ENCODE measurements around the gene SLC8A2. TPM values are rescaled to one million over a fixed set of nuclear protein-coding genes. Genes with fewer than 3 reads are reported as not detected.

The SLC8A2 gene
- total RNA-seq, 1 experiment from 2014 or later = 11.3 TPM

- Histone ChIP-seq H2BK12ac (ENCODE audit: insufficient read length, low read depth, low read length) (no peak overlapping the region), H4K5ac (ENCODE audit: insufficient read length, low read depth, low read length) (no peak overlapping the region), H3T11ph (ENCODE audit: low read length) (no peak overlapping the region), H3K4me1 (ENCODE audit: insufficient read depth, low read length) (no peaks in the 10 kb centered on the region), H3K23me2 (ENCODE audit: insufficient read length, low read depth, low read length, poor library complexity, severe bottlenecking) (peaks cover 7% of the 10 kb centered on the region), H3K14ac (ENCODE audit: insufficient read depth, low read length) (no peak overlapping the region), H2BK120ac (ENCODE audit: low read depth, low read length, poor library complexity, severe bottlenecking) (no peak overlapping the region), H4K91ac (ENCODE audit: insufficient read length, low read depth, low read length) (no peak overlapping the region), H3K79me1 (ENCODE audit: insufficient read depth, low read depth, low read length, poor library complexity, severe bottlenecking) (peaks cover 6% of the 10 kb centered on the region), H3K56ac (ENCODE audit: insufficient read length, low read depth, low read length) (no peak overlapping the region), H2BK15ac (ENCODE audit: low read depth, low read length) (no peak overlapping the region), H3K23ac (ENCODE audit: insufficient read length, low read depth, low read length) (no peak overlapping the region), H3K18ac (ENCODE audit: insufficient read length, low read depth, low read length) (no peak overlapping the region), H3K27ac (ENCODE audit: insufficient read length, low read depth, low read length) (no peak overlapping the region), H4K20me1 (ENCODE audit: control insufficient read depth, insufficient read depth, insufficient read length) (no peaks in the 10 kb centered on the region), H4K8ac (replicated peaks; ENCODE audit: insufficient read length, low read depth, low read length) (no peak overlapping the region), H3K27me3 (ENCODE audit: insufficient read depth, low read length) (no peaks in the 10 kb centered on the region), H2AK5ac (ENCODE audit: insufficient read length, low read length) (no peak overlapping the region), H2BK5ac (ENCODE audit: insufficient read length, low read length) (no peak overlapping the region), H3K9me3 (ENCODE audit: control insufficient read depth, low read depth, low read length) (no peaks in the 10 kb centered on the region), H3K9ac (ENCODE audit: extremely low read depth, insufficient read length, low read length) (no peak overlapping the region), H3K79me2 (ENCODE audit: insufficient read depth, low read length) (peaks cover 10% of the 10 kb centered on the region; the same call in 1 of the 2 replicates), H3K4me2 (ENCODE audit: insufficient read depth, insufficient read length, low read length) (no peak overlapping the region), H2AFZ (ENCODE audit: low read length) (no peak overlapping the region), H2BK20ac (ENCODE audit: low read depth, low read length, poor library complexity, severe bottlenecking) (no peak overlapping the region), H3K4ac (ENCODE audit: low read depth, low read length) (no peak overlapping the region)
- no peak for TF ChIP-seq CTCF (conservative IDR thresholded peaks at IDR 0.05)
- Mint-ChIP-seq H3K9me3 (no peaks in the 10 kb centered on the region), H3K27me3 (ENCODE audit: low read depth) (no peaks in the 10 kb centered on the region; the same call in 1 of the 2 replicates), H3K4me1 (peaks cover 18 to 39% of the 10 kb centered on the region in 2 experiments), H3K36me3 (ENCODE audit: insufficient read depth in 1 of 3, low read depth in 3 of 3) (peaks cover 0 to 4% (median 0%) of the 10 kb centered on the region in 3 experiments; a peak in 2 of 7 replicates), H3K4me3 (no peak overlapping the region), H3K27ac (no peak overlapping the region)
- WGBS (ENCODE audit: extremely low coverage, insufficient read length, low lambda C conversion rate) = no CpG with 5 or more reads among the region's 4 CpGs
- DNase-seq = no peak
These were observed 46.4 kb upstream of the SLC8A2 start for GRCh38 chr19:47518139-47518538.

Data from H9 (cell line).